Measurements from ENCODE around the gene SYT15. TPM values are rescaled to one million over a fixed set of nuclear protein-coding genes. Genes with fewer than 3 reads are reported as not detected.
"Not testable (repeated sequence)": the region's sequence is repeated elsewhere in the genome, so short reads cannot be mapped to it uniquely, and the experiment has no call there.

SYT15 gene
- polyA plus RNA-seq, 3 donors, result 0.23 to 0.31 TPM; not detected in 1

- H3K4me3 ChIP-seq (replicated peaks in 1 of 3; ENCODE audit: low read depth in 2 of 3, low read length in 3 of 3); H3K4me2 ChIP-seq (replicated peaks; ENCODE audit: extremely low read depth, low read length, poor library complexity, severe bottlenecking); H3K27me3 Mint-ChIP-seq (ENCODE audit: low read depth in 3 of 3); H3K36me3 ChIP-seq (replicated peaks in 1 of 2; ENCODE audit: control insufficient read depth in 1 of 2, insufficient read depth in 2 of 2, low read length in 2 of 2); intact Hi-C loops (cut with micrococcal nuclease); H3K4me3 Mint-ChIP-seq; H3K27me3 ChIP-seq (ENCODE audit: control insufficient read depth in 2 of 2, insufficient read depth in 2 of 2, low read length in 2 of 2); DNase-seq; H3K9ac ChIP-seq (ENCODE audit: insufficient read depth, low read length, poor library complexity, severe bottlenecking); H3K27ac ChIP-seq (ENCODE audit: low read depth in 1 of 2, low read length in 2 of 2); H4K20me1 ChIP-seq (ENCODE audit: insufficient read depth, low read length); H3K4me1 Mint-ChIP-seq; H3K36me3 Mint-ChIP-seq; H2AFZ ChIP-seq (ENCODE audit: insufficient read depth, low read depth, low read length, poor library complexity, severe bottlenecking); H3K79me2 ChIP-seq (ENCODE audit: insufficient read depth, low read length); H3K4me1 ChIP-seq (ENCODE audit: control insufficient read depth in 1 of 2, insufficient read depth in 2 of 2, low read length in 2 of 2); H3K9me3 ChIP-seq (replicated peaks in 1 of 2; ENCODE audit: control insufficient read depth in 1 of 2, insufficient read depth in 1 of 2, low read length in 2 of 2); H3K9me3 Mint-ChIP-seq; H3K27ac Mint-ChIP-seq: not testable (repeated sequence)
These were observed 61.1 kb downstream of the SYT15 start for GRCh38 chr10:46640005-46640404.

Other genes starting within 250 kb of the SYT15 start
- gene ANXA8L1, start 203.4 kb upstream of the SYT15 start, polyA plus RNA-seq, result 1 to 10 TPM in 2 of 3 donors, under 1 TPM in 1; 0.31 to 2.7 (median 1.5) TPM
- not detected for gene NPY4R, start 113.2 kb upstream of the SYT15 start, polyA plus RNA-seq
- gene GPRIN2, start 22.5 kb upstream of the SYT15 start, polyA plus RNA-seq, result not detected